Endothelial cell of umbilical vein (primary cell): ENCODE measurements around the gene OARD1. TPM values are rescaled to one million over a fixed set of nuclear protein-coding genes. Genes with fewer than 3 reads are reported as not detected.

Source experiments
- BruUV-seq: library from RNA; stranded (reverse); fragments of 400-500 nt; replicated peaks from 2 replicates; lab custom pipeline; 2021; lab: Mats Ljungman, UMichigan
- CTCF ChIA-PET: fragments of 300-600, 350-600 bp; sonication (Branson Sonifier 250); formaldehyde crosslinking; loops from one replicate; lab custom pipeline; 2021; ENCODE audit warnings: antibody characterized with exemption, inconsistent platforms; lab: Charles Lee
- POLR2A ChIA-PET: fragments of 300-600, 350-600 bp; sonication (Branson Sonifier 250); formaldehyde crosslinking; loops from one replicate; lab custom pipeline; 2021; ENCODE audit warnings: antibody characterized with exemption, inconsistent platforms; lab: Charles Lee
- DNase-seq: peaks from one replicate; pipeline ENCODE4 v3.0.0-alpha.2; 2011; ENCODE audit warnings: low read depth, low spot score
- FAIRE-seq: peaks from 2 replicates; lab custom pipeline; 2011; peaks lifted over from hg19 to GRCh38; lab: Jason Lieb, UNC
- H2AFZ ChIP-seq: 2 replicates; pipeline ENCODE4 v1.6.0; 2012; ENCODE audit warnings: low read depth, low read length, control low read depth, inconsistent platforms
- H3K27ac ChIP-seq: 2 replicates; pipeline ENCODE4 v1.5.1; 2011; ENCODE audit warnings: low read depth, mild to moderate bottlenecking, control low read depth, low read length, moderate library complexity; ENCODE audit not compliant: insufficient read depth
- H3K27me3 ChIP-seq, 2 experiments: 2 replicates each; pipeline versions ENCODE4 v1.6.0 to v1.6.1; 2011; ENCODE audit warnings: low read length in 2 of 2, mixed read lengths in 1 of 2; ENCODE audit not compliant: control insufficient read depth in 2 of 2, insufficient read depth in 2 of 2
- H3K36me3 ChIP-seq, 2 experiments: 2 replicates in 1 of 2; 3 replicates in 1 of 2; pipeline ENCODE4 v1.5.1; 2011; ENCODE audit warnings: low read length in 2 of 2, mild to moderate bottlenecking in 1 of 2, moderate library complexity in 1 of 2; ENCODE audit not compliant: control insufficient read depth in 2 of 2, insufficient read depth in 2 of 2; ENCODE audit errors: extremely low read depth in 1 of 2
- H3K4me1 ChIP-seq: 3 replicates; pipeline ENCODE4 v1.5.1; 2011; ENCODE audit warnings: mild to moderate bottlenecking, low read length; ENCODE audit not compliant: control insufficient read depth, insufficient read depth; ENCODE audit errors: extremely low read depth
- H3K4me2 ChIP-seq: 2 replicates; pipeline ENCODE4 v1.6.1; 2011; ENCODE audit warnings: low read length, control low read depth, mixed read lengths; ENCODE audit not compliant: insufficient read depth
- H3K4me3 ChIP-seq, 3 experiments: fragments of 200-600 bp in 1 of 3; sonication (generic), shearing (Covaris generic) in 1 of 3; replicated peaks in 1 of 3; 2 replicates each; pipeline ENCODE4 v1.5.1; 2011 to 2016; ENCODE audit warnings: control low read depth in 3 of 3, low read length in 3 of 3, mild to moderate bottlenecking in 2 of 3, inconsistent platforms in 1 of 3, low read depth in 1 of 3, moderate library complexity in 1 of 3; ENCODE audit not compliant: insufficient read depth in 1 of 3
- H3K79me2 ChIP-seq: 2 replicates; pipeline ENCODE4 v1.6.0; 2012; ENCODE audit warnings: low read length, inconsistent platforms; ENCODE audit not compliant: control insufficient read depth, insufficient read depth
- H3K9ac ChIP-seq: replicated peaks from 2 replicates; pipeline ENCODE3; 2011; ENCODE audit warnings: low read length, control low read depth; ENCODE audit not compliant: insufficient read depth; ENCODE audit errors: extremely low read depth
- H3K9me1 ChIP-seq: replicated peaks from 3 replicates; pipeline ENCODE4 v1.6.0; 2011; ENCODE audit warnings: mild to moderate bottlenecking, low read length; ENCODE audit not compliant: control insufficient read depth, insufficient read depth; ENCODE audit errors: extremely low read depth
- H3K9me3 ChIP-seq: replicated peaks from 2 replicates; pipeline ENCODE4 v1.5.1; 2012; ENCODE audit warnings: low read length, inconsistent platforms; ENCODE audit not compliant: control insufficient read depth, insufficient read depth
- H4K20me1 ChIP-seq: replicated peaks from 2 replicates; pipeline ENCODE3; 2011; ENCODE audit warnings: mild to moderate bottlenecking, low read length; ENCODE audit not compliant: control insufficient read depth, insufficient read depth; ENCODE audit errors: extremely low read depth
- CTCF ChIP-seq, 2 donors: IDR thresholded peaks; 1 replicate in 1 of 2; 2 replicates in 1 of 2; pipeline ENCODE4 v1.5.1; 2011; ENCODE audit warnings: low read length in 2 of 2, mild to moderate bottlenecking in 2 of 2, moderate library complexity in 2 of 2, control low read depth in 1 of 2, inconsistent platforms in 1 of 2, low read depth in 1 of 2; ENCODE audit not compliant: insufficient read depth in 1 of 2; ENCODE audit errors: extremely low read depth in 1 of 2
- EZH2 ChIP-seq: IDR thresholded peaks from 2 replicates; pipeline ENCODE4 v1.6.1; 2012; ENCODE audit warnings: borderline replicate concordance, low read depth, mild to moderate bottlenecking, moderate library complexity, low read length, inconsistent platforms; ENCODE audit not compliant: severe bottlenecking
- FOS ChIP-seq: IDR thresholded peaks from 2 replicates; pipeline ENCODE4 v1.6.1; 2011; ENCODE audit warnings: mild to moderate bottlenecking, low read length, moderate library complexity, borderline replicate concordance; ENCODE audit not compliant: insufficient read depth
- GATA2 ChIP-seq: IDR thresholded peaks from 2 replicates; pipeline ENCODE4 v1.7.0; 2011; ENCODE audit warnings: low read depth, mild to moderate bottlenecking, moderate library complexity, mixed read lengths, low read length; ENCODE audit not compliant: insufficient read length, insufficient read depth
- JUN ChIP-seq: IDR thresholded peaks from 2 replicates; pipeline ENCODE4 v1.6.1; 2011; ENCODE audit warnings: borderline replicate concordance, low read depth; ENCODE audit not compliant: insufficient read length, insufficient read depth
- MYC ChIP-seq: IDR thresholded peaks from one replicate; pipeline ENCODE4 v1.6.1; 2011; ENCODE audit warnings: mild to moderate bottlenecking, low read depth, low read length
- POLR2A ChIP-seq: IDR thresholded peaks from 2 replicates; pipeline ENCODE4 v1.6.1; 2012; ENCODE audit warnings: low read depth, mild to moderate bottlenecking, control low read depth, low read length
- POLR2AphosphoS5 ChIP-seq: IDR thresholded peaks from 2 replicates; pipeline ENCODE4 v1.6.1; 2012; ENCODE audit warnings: low read depth, mild to moderate bottlenecking, control low read depth, low read length, moderate library complexity; ENCODE audit not compliant: insufficient read depth
- dilution Hi-C: fragments of 300-500 bp; cut with MboI; formaldehyde crosslinking; loops from one replicate; pipeline ENCODE4 v1.15.0; 2019; ENCODE audit warnings: low sequenced_read_pairs; ENCODE audit not compliant: extremely low pct_ligation_motif_present
- intact Hi-C: fragments of 100-400 bp; cut with micrococcal nuclease; formaldehyde crosslinking; loops from one replicate; pipeline ENCODE4 v1.10.0; 2022
- polyA plus RNA-seq, 4 experiments: library from polyadenylated mRNA; depleted of rRNA in 3 of 4; stranded (reverse) in 3 of 4; unstranded in 1 of 4; fragments of >200 nt; gene quantifications; 2 replicates each; pipeline versions ENCODE4 v1.2.1 to v1.2.3, GENCODE V29; 2011 to 2012; ENCODE audit warnings: missing spikeins in 1 of 4
- total RNA-seq: library from RNA; stranded (reverse); gene quantifications from 2 replicates; pipeline ENCODE4 v1.2.3, GENCODE V29; 2021
- TF ChIP-seq, protein P1 (sequence below): IDR thresholded peaks from 2 replicates; pipeline ENCODE4 v1.6.1; 2011; ENCODE audit not compliant: insufficient read depth, insufficient read length

The OARD1 gene
- total and polyA plus RNA-seq, 2 donors (not counting 3 experiments of a cell fraction or from before 2014, with no cell fraction given) = 5.2 to 13.0 TPM

DNA sequence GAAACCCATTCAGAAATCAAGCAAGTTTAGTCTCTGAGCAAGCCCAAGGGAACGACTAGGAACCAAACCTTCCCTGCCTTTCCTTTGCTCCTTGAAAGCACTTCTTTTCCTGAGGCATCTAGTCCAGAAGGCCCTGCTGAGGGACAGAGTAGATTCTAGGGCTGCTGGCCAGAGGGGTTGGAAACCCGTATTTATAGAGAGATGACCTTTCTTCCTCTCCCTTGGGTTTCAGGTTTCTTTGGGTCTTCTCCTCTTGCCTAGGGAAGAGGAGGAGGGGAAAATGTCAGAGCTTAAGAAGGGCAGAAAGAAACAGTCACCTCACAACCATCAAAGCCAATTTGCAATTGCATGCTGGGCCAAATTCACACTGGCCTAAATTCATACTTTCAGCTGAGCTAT is 13.4 kb downstream of the OARD1 start:
- FAIRE-seq = no peak
- BruUV-seq = no TSS peak
- intact Hi-C loops = no loop called here
- no peaks in the 10 kb centered on the region for H3K79me2 ChIP-seq
- no peak for DNase-seq
- H3K9ac ChIP-seq = no peak overlapping the region
- no peaks in the 10 kb centered on the region for H4K20me1 ChIP-seq
- ChIA-PET CTCF (interaction anchor here (1.0 kb wide), 1 partner anchor 123 kb away, joined by 3 read pairs; no protein-coding TSS in a partner anchor), POLR2A (no interaction called here)
- H3K36me3 ChIP-seq = no peaks in the 10 kb centered on the region
- peaks cover 0 to 3% of the 10 kb centered on the region in 2 experiments for H3K27me3 ChIP-seq
- H3K9me3 ChIP-seq = no peaks in the 10 kb centered on the region
- no peak overlapping the region for H3K27ac ChIP-seq
- dilution Hi-C loops = no loop called here
- no peak overlapping the region for H3K4me3 ChIP-seq
- no peaks in the 10 kb centered on the region for H3K9me1 ChIP-seq
- no peak overlapping the region for H2AFZ ChIP-seq
- no peak overlapping the region for H3K4me2 ChIP-seq
- TF ChIP-seq GATA2 (no peak), MYC (no peak), FOS (no peak), POLR2AphosphoS5 (no peak), EZH2 (no peak), JUN (no peak), POLR2A (no peak), CTCF (IDR thresholded peaks at IDR 0.05; ENCODE audit: extremely low read depth in 1 of 2, insufficient read depth in 1 of 2, low read depth in 1 of 2, low read length in 2 of 2) (no peak)
- TF ChIP-seq, protein P1, sequence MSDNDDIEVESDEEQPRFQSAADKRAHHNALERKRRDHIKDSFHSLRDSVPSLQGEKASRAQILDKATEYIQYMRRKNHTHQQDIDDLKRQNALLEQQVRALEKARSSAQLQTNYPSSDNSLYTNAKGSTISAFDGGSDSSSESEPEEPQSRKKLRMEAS = no peak
- H3K4me1 ChIP-seq = peaks cover 5% of the 10 kb centered on the region
